HepG2 (cell line): Measurements from ENCODE around the gene RBBP8NL. TPM values are rescaled to one million over a fixed set of nuclear protein-coding genes. Genes with fewer than 3 reads are reported as not detected.

ENCODE experiments used
- CEBPG ChIP-seq: IDR thresholded peaks from 2 replicates; pipeline ENCODE4 v1.6.1; 2016
- CREB3 ChIP-seq: sonication (generic); formaldehyde crosslinking; IDR thresholded peaks from 2 replicates; pipeline ENCODE4 v1.5.0; 2020; ENCODE audit warnings: missing genetic modification reagents
- EZH2 ChIP-seq: conservative IDR thresholded peaks from 2 replicates; pipeline ENCODE4 v1.6.1; 2012; ENCODE audit warnings: mild to moderate bottlenecking, low read depth, low read length, moderate library complexity
- FOXM1 ChIP-seq: sonication (generic); formaldehyde crosslinking; IDR thresholded peaks from 2 replicates; pipeline ENCODE4 v1.5.0; 2020; ENCODE audit warnings: missing genetic modification reagents
- IKZF4 ChIP-seq: sonication (generic); formaldehyde crosslinking; IDR thresholded peaks from 2 replicates; pipeline ENCODE4 v1.5.1; 2020; ENCODE audit warnings: borderline replicate concordance, mild to moderate bottlenecking, low read depth, missing genetic modification reagents; ENCODE audit errors: not compliant biosample characterization
- MAZ ChIP-seq, 2 experiments: sonication (generic) in 1 of 2; formaldehyde crosslinking in 1 of 2; IDR thresholded peaks; 2 replicates each; pipeline versions ENCODE4 v1.5.0 to v1.6.1; 2012 to 2020; ENCODE audit warnings: low read depth in 2 of 2, mild to moderate bottlenecking in 2 of 2, borderline replicate concordance in 1 of 2, improper control_type of control experiment in 1 of 2, low read length in 1 of 2, missing genetic modification reagents in 1 of 2, moderate library complexity in 1 of 2
- NCOA1 ChIP-seq: sonication (generic); formaldehyde crosslinking; IDR thresholded peaks from 2 replicates; pipeline ENCODE4 v1.9.0; 2021; ENCODE audit warnings: missing genetic modification reagents
- POLR2G ChIP-seq: fragments of 200-400 bp; formaldehyde crosslinking; IDR thresholded peaks from 2 replicates; pipeline ENCODE4 v1.6.1; 2018; ENCODE audit warnings: mild to moderate bottlenecking, low read depth, low read length, moderate library complexity
- RBFOX2 ChIP-seq: fragments of 200-400 bp; formaldehyde crosslinking; IDR thresholded peaks from 2 replicates; pipeline ENCODE4 v1.6.1; 2017; ENCODE audit warnings: low read depth, mild to moderate bottlenecking, low read length
- REL ChIP-seq: sonication (generic); formaldehyde crosslinking; conservative IDR thresholded peaks from 2 replicates; pipeline ENCODE4 v1.8.0; 2022; ENCODE audit warnings: mild to moderate bottlenecking, missing genetic modification reagents, moderate library complexity
- SETDB1 ChIP-seq: sonication (generic); formaldehyde crosslinking; IDR thresholded peaks from 2 replicates; pipeline ENCODE4 v1.5.1; 2020; ENCODE audit warnings: missing genetic modification reagents, mild to moderate bottlenecking, borderline replicate concordance
- TBP ChIP-seq: sonication (generic); formaldehyde crosslinking; IDR thresholded peaks from 2 replicates; pipeline ENCODE4 v1.5.0; 2020; ENCODE audit warnings: missing genetic modification reagents
- ZKSCAN1 ChIP-seq: fragments of 150-350 bp; IDR thresholded peaks from 2 replicates; pipeline ENCODE4 v1.6.1; 2014; ENCODE audit warnings: low read length
- ZNF547 ChIP-seq: sonication (generic); formaldehyde crosslinking; IDR thresholded peaks from 2 replicates; pipeline ENCODE4 v1.5.1; 2020; ENCODE audit warnings: mild to moderate bottlenecking, missing genetic modification reagents
- ZNF720 ChIP-seq: sonication (generic); formaldehyde crosslinking; IDR thresholded peaks from 2 replicates; pipeline ENCODE4 v1.4.0; 2020; ENCODE audit warnings: missing genetic modification reagents
- ZNF740 ChIP-seq: sonication (generic); formaldehyde crosslinking; IDR thresholded peaks from 2 replicates; pipeline ENCODE4 v1.4.0; 2020; ENCODE audit warnings: missing genetic modification reagents
- ZNF850 ChIP-seq: sonication (generic); formaldehyde crosslinking; conservative IDR thresholded peaks from 2 replicates; pipeline ENCODE4 v1.9.0; 2021; ENCODE audit warnings: mild to moderate bottlenecking, missing genetic modification reagents
- ZSCAN21 ChIP-seq: sonication (generic); formaldehyde crosslinking; IDR thresholded peaks from 2 replicates; pipeline ENCODE4 v1.8.0; 2022; ENCODE audit warnings: mild to moderate bottlenecking, missing genetic modification reagents, moderate library complexity, borderline replicate concordance
- ZSCAN30 ChIP-seq: sonication (generic); formaldehyde crosslinking; IDR thresholded peaks from 2 replicates; pipeline ENCODE4 v1.5.0; 2020; ENCODE audit warnings: mild to moderate bottlenecking, missing genetic modification reagents
- polyA plus RNA-seq, 8 experiments: library from polyadenylated mRNA; depleted of rRNA in 3 of 8; stranded (reverse) in 7 of 8; unstranded in 1 of 8; fragments of >200 nt; fragmentation: Illumina TruSeq in 4 of 8; extraction: Trizol in 4 of 8; gene quantifications; 2 replicates each; pipeline versions ENCODE4 v1.2.1 to v1.2.3, GENCODE V29; 2011 to 2016; ENCODE audit warnings: low read depth in 4 of 8, missing spikeins in 1 of 8, mixed read lengths in 1 of 8; ENCODE audit not compliant: insufficient read depth in 1 of 8
- total RNA-seq, 5 experiments: library from RNA; depleted of rRNA; stranded (reverse); fragments of >200 nt; fragmentation: Illumina TruSeq; extraction: Trizol; gene quantifications; 2 replicates each; pipeline ENCODE4 v1.2.3, GENCODE V29; 2016; ENCODE audit warnings: low read depth in 1 of 5
- TF ChIP-seq, protein P1 (sequence below): sonication (generic); formaldehyde crosslinking; IDR thresholded peaks from 2 replicates; pipeline ENCODE4 v1.4.0; 2020; ENCODE audit warnings: missing genetic modification reagents
- TF ChIP-seq, protein P2 (sequence below): sonication (generic); formaldehyde crosslinking; conservative IDR thresholded peaks from 2 replicates; pipeline ENCODE4 v1.4.0; 2020; ENCODE audit warnings: missing genetic modification reagents

The RBBP8NL gene
- total and polyA plus RNA-seq, 2 of the 13 experiments (the other 11 are each of a cell fraction or from before 2014, with no cell fraction given): 0.69 to 0.86 TPM

GRCh38 chr20:62411479-62412193, 15.7 kb downstream of the RBBP8NL start (continued):
- TF ChIP-seq ZSCAN30: no peak
- TF ChIP-seq ZNF850 (CRISPR knock-in tag): no peak
- TF ChIP-seq EZH2: no peak
- TF ChIP-seq ZNF547: no peak; the same call in 1 of the 2 replicates
- TF ChIP-seq, protein P1, sequence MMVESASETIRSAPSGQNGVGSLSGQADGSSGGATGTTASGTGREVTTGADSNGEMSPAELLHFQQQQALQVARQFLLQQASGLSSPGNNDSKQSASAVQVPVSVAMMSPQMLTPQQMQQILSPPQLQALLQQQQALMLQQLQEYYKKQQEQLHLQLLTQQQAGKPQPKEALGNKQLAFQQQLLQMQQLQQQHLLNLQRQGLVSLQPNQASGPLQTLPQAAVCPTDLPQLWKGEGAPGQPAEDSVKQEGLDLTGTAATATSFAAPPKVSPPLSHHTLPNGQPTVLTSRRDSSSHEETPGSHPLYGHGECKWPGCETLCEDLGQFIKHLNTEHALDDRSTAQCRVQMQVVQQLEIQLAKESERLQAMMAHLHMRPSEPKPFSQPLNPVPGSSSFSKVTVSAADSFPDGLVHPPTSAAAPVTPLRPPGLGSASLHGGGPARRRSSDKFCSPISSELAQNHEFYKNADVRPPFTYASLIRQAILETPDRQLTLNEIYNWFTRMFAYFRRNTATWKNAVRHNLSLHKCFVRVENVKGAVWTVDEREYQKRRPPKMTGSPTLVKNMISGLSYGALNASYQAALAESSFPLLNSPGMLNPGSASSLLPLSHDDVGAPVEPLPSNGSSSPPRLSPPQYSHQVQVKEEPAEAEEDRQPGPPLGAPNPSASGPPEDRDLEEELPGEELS (CRISPR knock-in tag): no peak
- TF ChIP-seq ZKSCAN1: no peak
- TF ChIP-seq ZSCAN21 (CRISPR knock-in tag): 0 out of 2 replicates have a peak, but pooled peaks have one; percentile 54
- TF ChIP-seq TBP (CRISPR knock-in tag): no peak
- TF ChIP-seq FOXM1 (CRISPR knock-in tag): no peak
- TF ChIP-seq ZNF720 (CRISPR knock-in tag): no peak
- no peak for TF ChIP-seq IKZF4
- TF ChIP-seq MAZ (IDR thresholded peaks at IDR 0.05; ENCODE audit: borderline replicate concordance, low read depth, low read length): no peak
- peak; percentile 69 for TF ChIP-seq MAZ (CRISPR knock-in tag; IDR thresholded peaks at IDR 0.05; ENCODE audit: low read depth)
- TF ChIP-seq CREB3 (CRISPR knock-in tag): no peak
- TF ChIP-seq CEBPG (CRISPR knock-in tag): peak; percentile 35; the same call in 1 of the 2 replicates
- TF ChIP-seq, protein P2, sequence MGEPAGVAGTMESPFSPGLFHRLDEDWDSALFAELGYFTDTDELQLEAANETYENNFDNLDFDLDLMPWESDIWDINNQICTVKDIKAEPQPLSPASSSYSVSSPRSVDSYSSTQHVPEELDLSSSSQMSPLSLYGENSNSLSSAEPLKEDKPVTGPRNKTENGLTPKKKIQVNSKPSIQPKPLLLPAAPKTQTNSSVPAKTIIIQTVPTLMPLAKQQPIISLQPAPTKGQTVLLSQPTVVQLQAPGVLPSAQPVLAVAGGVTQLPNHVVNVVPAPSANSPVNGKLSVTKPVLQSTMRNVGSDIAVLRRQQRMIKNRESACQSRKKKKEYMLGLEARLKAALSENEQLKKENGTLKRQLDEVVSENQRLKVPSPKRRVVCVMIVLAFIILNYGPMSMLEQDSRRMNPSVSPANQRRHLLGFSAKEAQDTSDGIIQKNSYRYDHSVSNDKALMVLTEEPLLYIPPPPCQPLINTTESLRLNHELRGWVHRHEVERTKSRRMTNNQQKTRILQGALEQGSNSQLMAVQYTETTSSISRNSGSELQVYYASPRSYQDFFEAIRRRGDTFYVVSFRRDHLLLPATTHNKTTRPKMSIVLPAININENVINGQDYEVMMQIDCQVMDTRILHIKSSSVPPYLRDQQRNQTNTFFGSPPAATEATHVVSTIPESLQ (CRISPR knock-in tag): no peak
- TF ChIP-seq POLR2G: peak; percentile 42; the same call in 1 of the 2 replicates
- TF ChIP-seq ZNF740 (CRISPR knock-in tag): peak; percentile 56
- peak; percentile 56 for TF ChIP-seq RBFOX2
- no peak for TF ChIP-seq NCOA1 (CRISPR knock-in tag)
- TF ChIP-seq SETDB1 (CRISPR knock-in tag): no peak
- TF ChIP-seq REL: 0 out of 2 replicates have a peak, but pooled peaks have one; percentile 9
